HT-29 (cell line): Measurements from ENCODE around the gene RPP21. TPM values are rescaled to one million over a fixed set of nuclear protein-coding genes. Genes with fewer than 3 reads are reported as not detected.

ENCODE experiments used
- DNase-seq: peaks from one replicate; pipeline ENCODE4 v3.0.0-alpha.2; 2015; ENCODE audit warnings: low spot score
- total RNA-seq: library from RNA; depleted of rRNA; stranded (reverse); fragments of >200 nt; shearing (Covaris generic); gene quantifications from 2 replicates; pipeline ENCODE4 v1.2.3, GENCODE V29; 2014; rRNA removed

RPP21 gene
- 111 and 121 TPM in 2 replicates for total RNA-seq

DNA sequence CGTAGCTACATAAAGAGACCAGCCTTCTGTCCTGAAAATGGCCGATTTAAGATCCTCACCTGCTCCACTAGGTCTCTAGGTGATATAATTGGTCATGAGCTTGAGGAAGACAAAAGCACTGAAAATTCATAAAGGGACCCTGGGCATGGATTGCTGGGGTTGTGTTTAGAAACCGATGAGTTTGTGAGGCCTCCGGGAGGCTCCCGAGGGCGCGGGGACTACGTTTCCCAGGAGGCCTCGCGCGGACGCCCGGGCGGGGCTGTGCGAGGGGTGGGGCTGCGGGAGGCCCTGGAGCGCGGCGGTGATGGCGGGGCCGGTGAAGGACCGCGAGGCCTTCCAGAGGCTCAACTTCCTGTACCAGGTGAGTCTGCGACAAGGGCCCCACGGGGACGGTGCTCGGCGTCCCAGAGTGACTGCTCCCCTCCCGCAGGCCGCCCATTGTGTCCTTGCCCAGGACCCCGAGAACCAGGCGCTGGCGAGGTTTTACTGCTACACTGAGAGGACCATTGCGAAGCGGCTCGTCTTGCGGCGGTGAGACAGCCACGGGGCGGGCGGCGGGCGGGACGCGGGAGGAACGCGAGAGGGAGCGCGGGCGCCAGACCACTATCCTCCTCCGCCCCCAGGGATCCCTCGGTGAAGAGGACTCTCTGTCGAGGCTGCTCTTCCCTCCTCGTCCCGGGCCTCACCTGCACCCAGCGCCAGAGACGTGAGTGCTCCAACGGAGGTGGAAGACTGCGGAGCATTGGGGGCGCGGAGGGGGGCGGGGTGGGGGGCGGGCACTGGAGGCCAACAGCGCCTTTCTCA lies at the start of gene RPP21:
Gene RPP21 (plus strand): TSS at position 289 of the 804 bp plus-strand sequence. CDS start 16 bp downstream, at position 305.
- peak; percentile 78 for DNase-seq

- no peak for DNase-seq
These were observed 49.1 kb upstream of the RPP21 start for GRCh38 chr6:30295837-30296236.

- DNase-seq: no peak
These were observed 41.0 kb upstream of the RPP21 start for GRCh38 chr6:30304002-30304401.

GRCh38 chr6:30311101-30311500 lies 33.9 kb upstream of the RPP21 start:
- DNase-seq: no peak

DNA sequence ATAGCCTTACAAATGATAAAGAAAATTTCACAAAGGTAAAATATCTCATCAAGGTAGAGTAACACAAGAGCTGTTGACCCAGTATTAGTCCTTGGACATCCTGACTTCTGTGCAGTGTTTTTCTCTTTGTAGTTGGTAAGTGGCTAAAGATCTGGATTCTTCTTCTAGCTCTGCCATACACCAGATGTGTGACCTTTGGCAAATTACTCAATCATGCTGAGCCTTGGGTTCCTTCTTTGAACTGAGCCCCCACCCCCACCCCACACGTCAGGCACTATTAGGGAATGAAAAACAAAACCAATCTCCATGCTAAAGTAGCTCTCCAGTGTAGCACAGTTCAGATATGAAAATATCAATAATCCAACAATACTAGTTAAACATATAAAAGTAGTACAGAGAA lies 33.3 kb upstream of the RPP21 start:
- DNase-seq: no peak

DNA sequence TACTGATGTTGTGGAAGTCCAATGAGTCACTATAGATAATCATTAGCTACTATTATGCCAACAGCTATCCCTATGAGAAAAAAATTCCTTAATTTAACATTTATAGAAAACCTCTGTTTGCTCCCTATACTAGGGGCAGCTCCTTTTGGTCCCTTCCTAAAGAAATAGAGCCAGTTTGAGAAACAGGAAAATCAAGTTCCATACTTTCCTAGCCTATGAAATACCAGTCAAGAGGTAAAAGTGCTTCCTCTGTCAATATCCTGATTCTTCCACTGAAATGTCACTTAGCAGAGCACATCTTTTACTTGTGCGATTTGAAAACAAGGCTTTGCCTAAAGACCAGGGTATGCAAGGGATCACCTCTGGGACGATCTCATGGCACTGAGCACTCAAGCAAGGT lies 32.7 kb upstream of the RPP21 start:
- no peak for DNase-seq

GRCh38 chr6:30312676-30313321 lies 32.2 kb upstream of the RPP21 start:
- no peak for DNase-seq

GRCh38 chr6:30315156-30315555 lies 29.8 kb upstream of the RPP21 start:
- DNase-seq: no peak

GRCh38 chr6:30317913-30318589 lies 26.9 kb upstream of the RPP21 start:
- no peak for DNase-seq

GRCh38 chr6:30319146-30319835 lies 25.7 kb upstream of the RPP21 start:
- DNase-seq: no peak

GRCh38 chr6:30321692-30322388 lies 23.1 kb upstream of the RPP21 start:
- DNase-seq: no peak

DNA sequence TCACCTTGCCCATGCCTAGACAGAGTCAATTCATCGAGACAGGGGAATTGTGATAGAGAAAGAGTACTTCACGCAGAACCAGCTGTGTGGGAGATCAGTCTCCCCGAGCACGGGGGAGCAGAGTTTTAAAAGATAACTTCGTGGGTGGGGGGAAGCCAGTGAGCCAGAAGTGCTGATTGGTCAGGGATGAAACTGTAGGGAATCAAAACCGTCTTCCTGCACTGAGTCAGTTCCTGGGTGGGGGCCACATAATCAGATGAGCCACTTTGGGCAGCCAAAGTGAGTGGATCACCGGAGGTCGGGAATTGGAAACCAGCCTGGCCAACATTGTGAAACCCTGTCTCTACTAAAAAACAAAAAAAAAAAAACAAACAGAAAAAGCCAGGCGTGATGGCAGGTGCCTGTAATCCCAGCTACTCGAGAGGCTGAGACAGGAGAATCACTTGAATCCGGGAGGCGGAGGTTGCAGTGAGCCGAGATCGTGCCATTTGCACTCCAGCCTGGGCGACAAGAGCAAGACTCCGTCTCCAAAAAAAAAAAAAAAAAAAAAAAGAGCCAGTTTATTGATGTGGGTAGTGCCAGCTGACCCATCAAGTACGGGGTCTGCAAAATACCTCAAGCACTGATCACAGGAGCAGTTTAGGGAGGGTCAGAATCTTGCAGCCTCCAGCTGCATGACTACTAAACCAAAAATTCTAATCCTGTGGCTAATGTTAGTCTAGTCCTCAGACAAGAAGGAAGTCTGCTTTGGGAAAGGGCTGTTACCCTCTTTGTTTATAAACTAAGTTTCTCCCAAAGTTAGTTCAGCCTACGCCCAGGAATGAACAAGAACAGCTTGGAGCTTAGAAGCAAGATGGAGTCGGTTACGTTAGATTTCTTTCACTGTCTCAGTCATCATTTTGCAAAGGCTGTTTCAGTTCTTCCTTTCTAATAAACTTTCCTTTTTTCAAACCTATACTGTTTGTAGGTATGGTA lies 22.1 kb upstream of the RPP21 start:
- no peak for DNase-seq

GRCh38 chr6:30323806-30324205 lies 21.1 kb upstream of the RPP21 start:
- DNase-seq: no peak

DNA sequence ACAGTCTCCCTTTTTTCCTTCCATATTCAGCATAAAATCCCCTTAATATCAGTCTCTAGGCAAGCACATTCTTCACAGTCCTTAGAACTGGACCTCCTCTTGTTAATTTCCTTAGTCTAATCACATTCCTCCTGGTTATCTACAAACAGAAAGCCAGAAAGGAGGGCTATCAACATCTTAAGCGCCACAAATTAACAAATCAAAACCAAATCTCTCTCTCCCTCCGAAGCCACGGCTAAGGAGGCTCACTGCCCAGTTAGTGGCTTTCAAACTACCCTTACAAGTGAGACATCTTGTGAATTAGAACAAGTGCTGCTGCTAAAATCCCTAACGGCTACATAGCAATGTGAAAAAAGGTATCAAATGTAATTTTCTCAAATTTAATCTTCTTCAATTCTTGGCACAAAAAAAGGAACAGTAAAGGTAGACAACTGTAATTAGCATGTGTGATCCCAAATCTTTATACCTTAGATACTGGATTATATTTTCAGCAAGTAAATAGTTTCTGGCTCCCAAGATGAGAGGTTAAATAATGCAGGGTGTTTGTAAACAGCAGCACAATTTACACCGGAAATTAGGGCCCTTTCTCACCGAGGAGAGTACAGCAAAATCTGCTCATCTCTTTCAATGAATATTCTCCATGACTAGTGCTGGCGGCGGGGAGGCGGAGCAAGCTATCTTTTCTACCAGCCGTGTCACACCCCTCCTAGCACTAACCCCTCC lies 19.6 kb upstream of the RPP21 start:
- peak; percentile 5 for DNase-seq

GRCh38 chr6:30325873-30326525 lies 19.0 kb upstream of the RPP21 start:
- peak; percentile 71 for DNase-seq

DNA sequence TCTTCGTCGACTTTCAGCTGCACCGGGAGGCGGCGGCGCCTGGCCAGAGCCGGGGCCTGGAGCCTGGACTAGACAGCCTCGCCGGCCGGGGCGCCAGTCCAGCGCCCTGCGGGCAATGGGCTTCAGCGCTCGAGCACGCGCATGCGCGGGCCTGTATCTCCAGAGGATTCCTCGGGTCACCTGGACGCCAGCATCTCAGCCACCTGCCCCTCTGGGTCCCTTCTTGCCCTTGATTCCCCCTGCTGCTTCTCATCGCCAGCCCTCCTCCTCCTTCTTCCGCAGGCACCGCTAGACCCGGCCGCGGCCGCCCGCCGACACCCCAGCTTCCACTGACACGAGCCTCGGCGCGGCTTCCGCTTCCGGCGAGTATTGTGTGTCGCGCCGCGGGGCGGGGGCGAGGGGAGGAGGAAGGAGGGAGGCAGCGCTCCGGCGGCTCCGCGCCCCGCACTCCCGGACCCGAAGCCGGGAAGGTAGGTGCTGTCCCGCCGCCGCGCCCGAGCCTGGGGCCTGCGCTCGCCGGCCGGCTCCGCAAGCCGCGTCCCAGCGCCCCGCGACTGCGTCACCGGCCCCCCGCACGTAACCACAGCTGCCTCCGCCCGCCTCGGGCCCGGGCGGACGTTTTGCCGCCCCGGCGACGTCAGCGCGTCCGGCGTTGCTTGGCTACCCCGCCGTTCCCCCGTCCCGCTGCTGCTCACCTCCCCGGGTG lies 18.3 kb upstream of the RPP21 start, which contains the start of gene TRIM39:
Gene TRIM39 (plus strand): TSS at position 402 of the 706 bp plus-strand sequence. CDS start 2,391 bp downstream, outside the sequence.
- peak; percentile 86 for DNase-seq

DNA sequence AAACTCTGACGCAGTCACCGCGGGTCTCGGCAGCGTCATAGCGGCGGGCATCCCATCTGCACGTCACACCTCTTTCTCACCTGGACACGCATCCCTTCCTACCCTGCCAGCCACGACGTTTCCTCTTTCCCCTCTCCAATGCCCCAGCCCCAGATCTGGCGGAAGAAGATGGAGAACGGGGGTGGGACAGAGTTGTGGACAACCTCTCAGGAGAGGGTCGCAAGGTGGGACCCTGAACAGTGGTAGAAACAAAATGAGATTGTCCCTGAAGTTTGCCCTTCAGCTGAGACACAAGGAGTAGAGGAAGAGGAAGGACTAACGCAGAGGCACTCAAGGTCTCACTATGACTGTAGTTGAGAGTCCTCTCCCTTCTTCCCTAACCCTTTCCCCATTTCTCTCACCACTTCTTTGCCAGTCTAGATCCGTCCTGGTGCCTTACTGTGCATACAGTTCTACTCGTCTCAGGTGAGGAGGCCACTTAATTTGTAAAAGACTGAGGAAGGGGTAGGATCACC lies 17.7 kb upstream of the RPP21 start:
- DNase-seq: no peak

- DNase-seq: no peak
These were observed 16.6 kb upstream of the RPP21 start for GRCh38 chr6:30328397-30328796.
